GM13977 (cell line): ENCODE data around the gene MRPL42.

Experiments used
- DNase-seq: peaks from one replicate; pipeline ENCODE4 v3.0.0; 2012; ENCODE audit warnings: low spot score
- CTCF ChIP-seq: IDR thresholded peaks from 2 replicates; pipeline ENCODE4 v1.5.1; 2012; ENCODE audit warnings: mild to moderate bottlenecking, control low read depth; ENCODE audit not compliant: insufficient read depth; ENCODE audit errors: extremely low read depth, missing control alignments
- in situ Hi-C: fragments of 300-500 bp; cut with MboI; formaldehyde crosslinking; loops from one replicate; pipeline ENCODE4 v1.12.0; 2022; ENCODE audit warnings: low sequenced_read_pairs, low pct_unique_long_range_greater_than_20kb, mixed read lengths, inconsistent platforms; ENCODE audit not compliant: unreplicated experiment

MRPL42 gene

GRCh38 chr12:93536111-93536765, 68.9 kb downstream of the MRPL42 start:
- DNase-seq: no peak
- TF ChIP-seq CTCF: no peak
- in situ Hi-C loops: no loop called here

GRCh38 chr12:93536766-93537488, 69.6 kb downstream of the MRPL42 start:
- DNase-seq: peak; percentile 22

GRCh38 chr12:93537769-93538168, 70.5 kb downstream of the MRPL42 start:
- in situ Hi-C loops: no loop called here
- DNase-seq: no peak
- TF ChIP-seq CTCF: peak; percentile 23

More at GRCh38 chr12:93536766-93537488, 69.6 kb downstream of the MRPL42 start:
- no peak for TF ChIP-seq CTCF
- in situ Hi-C loops: no loop called here

GRCh38 chr12:93539821-93540220, 72.5 kb downstream of the MRPL42 start:
- in situ Hi-C loops: no loop called here
- no peak for TF ChIP-seq CTCF
- no peak for DNase-seq

GRCh38 chr12:93540466-93540865, 73.2 kb downstream of the MRPL42 start:
- in situ Hi-C loops: no loop called here
- DNase-seq: no peak
- no peak for TF ChIP-seq CTCF

GRCh38 chr12:93541578-93542225, 74.4 kb downstream of the MRPL42 start:
- no peak for TF ChIP-seq CTCF
- in situ Hi-C loops: no loop called here
- no peak for DNase-seq
